OCI-LY3 (cell line): Measurements from ENCODE around the gene TADA3.

Source experiments
- CTCF ChIP-seq: fragments of 200-600, 300-600 bp; sonication (generic); IDR thresholded peaks from 2 replicates; pipeline ENCODE4 v1.5.1; 2014; ENCODE audit warnings: antibody characterized with exemption, low read length, low read depth
- EZH2phosphoT487 ChIP-seq: fragments of 200-600 bp; shearing (Covaris generic); IDR thresholded peaks from 2 replicates; pipeline ENCODE4 v1.6.1; 2018; ENCODE audit warnings: antibody characterized with exemption, mixed run types, low read depth

GRCh38 chr3:9817436-9817835 is 25.2 kb upstream of the TADA3 start:
- no peak for TF ChIP-seq CTCF
- TF ChIP-seq EZH2phosphoT487: no peak
